ENCODE data around the gene GGN.

DNA sequence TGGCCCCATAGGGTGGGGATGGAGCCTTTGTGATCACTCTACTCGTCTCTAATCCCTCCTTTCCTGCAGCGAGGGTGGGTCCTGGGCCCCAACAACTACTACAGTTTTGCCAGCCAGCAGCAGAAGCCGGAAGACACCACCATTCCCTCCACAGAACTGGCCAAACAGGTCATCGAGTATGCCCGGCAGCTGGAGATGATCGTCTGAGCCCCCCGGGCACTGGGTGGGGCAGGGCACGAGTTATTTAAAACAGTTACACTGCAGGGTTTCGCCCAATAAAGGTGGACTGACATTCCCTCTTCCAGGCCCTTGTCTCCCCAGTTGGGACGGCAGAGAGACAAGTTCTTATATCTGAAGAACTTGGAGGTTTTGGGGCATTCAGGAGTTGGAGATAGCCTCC is 4.7 kb downstream of the GGN start:
- no peak for TF ChIP-seq CTCF (IDR thresholded peaks at IDR 0.05)
- TF ChIP-seq POLR2AphosphoS5 (IDR thresholded peaks at IDR 0.05) = no peak

Data from sigmoid colon (tissue), 4 donors.